BJ (cell line): ENCODE results near the gene KRT72. TPM values are rescaled to one million over a fixed set of nuclear protein-coding genes. Genes with fewer than 3 reads are reported as not detected.

Experiments used
- CTCF ChIA-PET: fragments of 350-600 bp; formaldehyde crosslinking; extraction: SDS; loops from one replicate; lab custom pipeline; 2021; ENCODE audit warnings: antibody characterized with exemption, inconsistent platforms; lab: Yijun Ruan, JAX
- POLR2A ChIA-PET: fragments of 300-600 bp; sonication (Branson Sonifier 250); formaldehyde crosslinking; extraction: SDS; loops from one replicate; lab custom pipeline; 2021; ENCODE audit warnings: antibody characterized with exemption; lab: Charles Lee
- DNase-seq: peaks from one replicate; pipeline ENCODE4 v3.0.0-alpha.2; 2011; ENCODE audit warnings: low read depth
- H3K27me3 ChIP-seq: 2 replicates; pipeline ENCODE4 v1.6.0; 2011; ENCODE audit warnings: low read length; ENCODE audit not compliant: control insufficient read depth, insufficient read depth
- H3K36me3 ChIP-seq: 2 replicates; pipeline ENCODE4 v1.5.1; 2011; ENCODE audit warnings: low read length; ENCODE audit not compliant: control insufficient read depth, insufficient read depth
- H3K4me3 ChIP-seq: 2 replicates; pipeline ENCODE4 v1.5.1; 2011; ENCODE audit warnings: low read depth, mild to moderate bottlenecking, control low read depth, low read length
- CTCF ChIP-seq: IDR thresholded peaks from 2 replicates; pipeline ENCODE4 v1.5.1; 2011; ENCODE audit warnings: low read depth, mild to moderate bottlenecking, control low read depth, inconsistent platforms, low read length, moderate library complexity; ENCODE audit not compliant: insufficient read depth
- polyA minus RNA-seq: library from RNA; depleted of rRNA, polyadenylated mRNA; stranded (reverse); fragments of >200 nt; gene quantifications from 2 replicates; pipeline ENCODE4 v1.2.3, GENCODE V29; 2011; rRNA and poly(A)+ RNA removed
- polyA plus RNA-seq: library from polyadenylated mRNA; depleted of rRNA; stranded (reverse); fragments of >200 nt; gene quantifications from 2 replicates; pipeline ENCODE4 v1.2.3, GENCODE V29; 2011; rRNA removed

Gene KRT72
- polyA plus RNA-seq, result not detected in 2 replicates
- polyA minus RNA-seq, result not detected in 2 replicates

- peaks cover 21% of the 10 kb centered on the region for H3K27me3 ChIP-seq
- CTCF ChIA-PET, result no interaction called here
- H3K36me3 ChIP-seq, result no peaks in the 10 kb centered on the region
- DNase-seq, result no peak
- POLR2A ChIA-PET, result no interaction called here
- TF ChIP-seq CTCF, result no peak
- no peak within 1 kb of the TSS for H3K4me3 ChIP-seq
Observed at GRCh38 chr12:52600941-52601481, at the start of gene KRT72. KRT72 (minus strand) TSS chr12:52601463; CDS start chr12:52601452, 11 bp downstream.

GRCh38 chr12:52650520-52651081 is 49.3 kb upstream of the KRT72 start:
- TF ChIP-seq CTCF, result no peak
- Histone ChIP-seq H3K27me3 (peaks cover 2% of the 10 kb centered on the region), H3K4me3 (no peak overlapping the region), H3K36me3 (no peaks in the 10 kb centered on the region)
- ChIA-PET POLR2A (no interaction called here), CTCF (interaction anchor here (0.7 kb wide), 1 partner anchor 278 kb away, joined by 3 read pairs; no protein-coding TSS in a partner anchor)
- DNase-seq, result no peak

GRCh38 chr12:52649066-52649465 is 47.8 kb upstream of the KRT72 start:
- no peak for DNase-seq
- peaks cover 5% of the 10 kb centered on the region for H3K27me3 ChIP-seq
- POLR2A ChIA-PET, result no interaction called here
- no peak overlapping the region for H3K4me3 ChIP-seq
- CTCF ChIA-PET, result interaction anchor here (1.0 kb wide), 1 partner anchor 216 kb away, joined by 3 read pairs; no protein-coding TSS in a partner anchor
- no peak for TF ChIP-seq CTCF
- no peaks in the 10 kb centered on the region for H3K36me3 ChIP-seq

- no peak for DNase-seq
- no peak for TF ChIP-seq CTCF
- ChIA-PET POLR2A (no interaction called here), CTCF (interaction anchor here (0.8 to 1.0 kb wide), 2 partner anchors 217 to 232 kb away, joined by 3 read pairs; no protein-coding TSS in a partner anchor)
- H3K27me3 ChIP-seq, result peaks cover 8% of the 10 kb centered on the region
- H3K4me3 ChIP-seq, result no peak overlapping the region
- no peaks in the 10 kb centered on the region for H3K36me3 ChIP-seq
Observed at GRCh38 chr12:52648012-52648550, 46.8 kb upstream of the KRT72 start.

- no peak for TF ChIP-seq CTCF
- H3K27me3 ChIP-seq, result peaks cover 7% of the 10 kb centered on the region
- ChIA-PET POLR2A (no interaction called here), CTCF (interaction anchor here (0.8 kb wide), 1 partner anchor 232 kb away, joined by 3 read pairs; no protein-coding TSS in a partner anchor)
- H3K4me3 ChIP-seq, result no peak overlapping the region
- H3K36me3 ChIP-seq, result no peaks in the 10 kb centered on the region
- DNase-seq, result no peak
Observed at GRCh38 chr12:52647601-52648000, 46.3 kb upstream of the KRT72 start.
